Loucy (cell line): ENCODE data around the gene SERPINB1.

ENCODE experiments used
- CTCF ChIP-seq: fragments of 200-600 bp; sonication (generic); conservative IDR thresholded peaks from 2 replicates; pipeline ENCODE4 v1.5.1; 2014; ENCODE audit warnings: mild to moderate bottlenecking, antibody characterized with exemption, low read length
- EZH2phosphoT487 ChIP-seq: fragments of 200-600 bp; IDR thresholded peaks from 2 replicates; pipeline ENCODE4 v1.6.1; 2018; ENCODE audit warnings: antibody characterized with exemption, mild to moderate bottlenecking, moderate library complexity, borderline replicate concordance

DNA sequence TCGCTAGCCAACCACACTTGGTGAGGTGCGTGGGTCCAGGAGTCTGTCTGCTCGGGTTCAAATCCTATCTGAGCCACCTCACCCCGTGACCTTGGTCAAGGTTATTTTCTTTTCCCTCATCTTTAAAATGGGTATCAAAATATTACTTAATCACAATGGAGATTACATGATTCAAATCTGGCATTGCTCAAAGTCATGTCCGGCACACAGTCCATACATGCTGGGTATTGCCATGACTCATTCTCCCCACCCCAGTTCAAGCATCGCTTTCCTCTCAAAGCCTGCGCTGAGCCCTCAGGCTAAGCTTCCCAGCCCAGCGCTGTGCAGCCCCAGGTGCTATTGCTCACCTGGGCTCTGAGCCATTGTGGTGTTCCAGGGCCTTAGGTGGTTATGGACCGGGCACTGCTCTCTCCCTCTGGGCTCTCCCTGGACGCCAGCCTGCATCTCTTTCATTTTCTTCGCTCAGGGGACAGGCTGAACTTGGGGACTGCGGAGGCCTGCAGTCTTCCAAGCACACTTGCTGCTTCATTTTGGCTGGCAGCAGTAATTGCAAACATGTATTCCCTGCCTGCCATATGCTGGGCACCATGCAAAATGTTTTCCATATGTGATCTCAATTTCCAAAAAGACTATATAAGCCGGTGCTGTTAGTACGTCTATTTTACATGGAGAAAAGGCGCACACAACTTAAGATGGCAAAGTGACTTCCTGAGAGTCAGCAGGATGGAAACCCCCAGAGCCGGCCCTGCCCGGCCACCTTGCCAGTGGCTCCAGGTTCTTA lies 49.1 kb downstream of the SERPINB1 start:
- TF ChIP-seq CTCF (no peak), EZH2phosphoT487 (no peak)
